ENCODE results near the gene CYYR1.

GRCh38 chr21:26453267-26453666 lies 119.8 kb downstream of the CYYR1 start:
- TF ChIP-seq GATA2 (IDR thresholded peaks at IDR 0.05; ENCODE audit: low read depth, low read length) = no peak
- TF ChIP-seq GATA3 (IDR thresholded peaks at IDR 0.05; ENCODE audit: low read depth, low read length) = no peak

Measured in SH-SY5Y (cell line).